BE2C (cell line): ENCODE results near the gene NT5DC1.

Source experiments
- DNase-seq: peaks from one replicate; pipeline ENCODE4 v3.0.0-alpha.2; 2020
- H3K27me3 ChIP-seq: fragments of 250-450 bp; sonication (Bioruptor Pico); 2 replicates; pipeline ENCODE4 v1.5.1; 2020; ENCODE audit warnings: mild to moderate bottlenecking
- H3K36me3 ChIP-seq: fragments of 250-450 bp; sonication (Bioruptor Pico); 2 replicates; pipeline ENCODE4 v1.5.1; 2020; ENCODE audit warnings: mild to moderate bottlenecking
- H3K4me1 ChIP-seq: fragments of 250-450 bp; sonication (Bioruptor Pico); 2 replicates; pipeline ENCODE4 v1.5.1; 2020
- H3K4me3 ChIP-seq: 2 replicates; pipeline ENCODE4 v1.5.1; 2011; ENCODE audit warnings: low read depth, low read length
- H3K9me3 ChIP-seq: fragments of 250-450 bp; sonication (Bioruptor Pico); 2 replicates; pipeline ENCODE4 v1.5.1; 2020
- TF ChIP-seq, protein P1 (sequence below): IDR thresholded peaks from 2 replicates; pipeline ENCODE4 v1.5.1; 2012; ENCODE audit warnings: mild to moderate bottlenecking, low read depth, low read length

The NT5DC1 gene

DNA sequence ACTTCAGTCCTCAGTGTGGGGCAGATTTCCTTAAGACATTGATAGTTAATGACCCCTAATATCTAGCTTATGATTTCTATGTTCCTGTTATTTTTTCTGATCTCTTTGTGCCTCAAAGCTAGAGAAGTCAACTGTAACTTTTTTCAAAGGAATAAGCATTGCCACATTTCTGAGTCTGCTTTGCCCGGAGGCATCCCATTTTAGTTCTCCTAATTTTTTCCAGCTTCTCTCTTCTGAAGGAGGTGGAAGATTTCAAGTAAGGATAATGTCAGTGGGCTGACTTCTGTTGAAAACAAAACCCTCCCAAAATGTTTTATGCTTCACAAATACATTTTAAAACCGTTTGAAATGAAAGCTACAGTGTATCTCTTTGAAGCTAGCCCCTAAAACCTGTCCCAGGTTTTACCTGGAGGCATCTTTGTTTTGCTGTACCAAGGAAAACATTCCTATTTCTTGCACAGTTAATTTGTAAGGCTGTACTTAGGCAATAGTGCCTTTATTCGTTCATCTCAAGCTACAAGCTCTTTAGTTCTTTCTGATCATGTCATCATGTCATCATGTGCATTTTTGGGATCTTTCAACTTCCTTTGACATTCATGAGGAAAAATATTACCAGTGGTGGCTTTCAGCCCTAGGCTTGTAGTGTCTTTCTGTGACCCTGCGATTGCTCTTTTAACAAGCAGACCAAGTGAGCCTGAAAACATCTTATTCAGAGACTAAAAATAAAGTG lies 107.6 kb downstream of the NT5DC1 start:
- Histone ChIP-seq H3K4me3 (no peak overlapping the region), H3K36me3 (no peaks in the 10 kb centered on the region), H3K9me3 (no peaks in the 10 kb centered on the region), H3K4me1 (peaks cover 17% of the 10 kb centered on the region), H3K27me3 (no peaks in the 10 kb centered on the region)
- TF ChIP-seq, protein P1, sequence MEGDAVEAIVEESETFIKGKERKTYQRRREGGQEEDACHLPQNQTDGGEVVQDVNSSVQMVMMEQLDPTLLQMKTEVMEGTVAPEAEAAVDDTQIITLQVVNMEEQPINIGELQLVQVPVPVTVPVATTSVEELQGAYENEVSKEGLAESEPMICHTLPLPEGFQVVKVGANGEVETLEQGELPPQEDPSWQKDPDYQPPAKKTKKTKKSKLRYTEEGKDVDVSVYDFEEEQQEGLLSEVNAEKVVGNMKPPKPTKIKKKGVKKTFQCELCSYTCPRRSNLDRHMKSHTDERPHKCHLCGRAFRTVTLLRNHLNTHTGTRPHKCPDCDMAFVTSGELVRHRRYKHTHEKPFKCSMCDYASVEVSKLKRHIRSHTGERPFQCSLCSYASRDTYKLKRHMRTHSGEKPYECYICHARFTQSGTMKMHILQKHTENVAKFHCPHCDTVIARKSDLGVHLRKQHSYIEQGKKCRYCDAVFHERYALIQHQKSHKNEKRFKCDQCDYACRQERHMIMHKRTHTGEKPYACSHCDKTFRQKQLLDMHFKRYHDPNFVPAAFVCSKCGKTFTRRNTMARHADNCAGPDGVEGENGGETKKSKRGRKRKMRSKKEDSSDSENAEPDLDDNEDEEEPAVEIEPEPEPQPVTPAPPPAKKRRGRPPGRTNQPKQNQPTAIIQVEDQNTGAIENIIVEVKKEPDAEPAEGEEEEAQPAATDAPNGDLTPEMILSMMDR: no peak
- DNase-seq: no peak

DNA sequence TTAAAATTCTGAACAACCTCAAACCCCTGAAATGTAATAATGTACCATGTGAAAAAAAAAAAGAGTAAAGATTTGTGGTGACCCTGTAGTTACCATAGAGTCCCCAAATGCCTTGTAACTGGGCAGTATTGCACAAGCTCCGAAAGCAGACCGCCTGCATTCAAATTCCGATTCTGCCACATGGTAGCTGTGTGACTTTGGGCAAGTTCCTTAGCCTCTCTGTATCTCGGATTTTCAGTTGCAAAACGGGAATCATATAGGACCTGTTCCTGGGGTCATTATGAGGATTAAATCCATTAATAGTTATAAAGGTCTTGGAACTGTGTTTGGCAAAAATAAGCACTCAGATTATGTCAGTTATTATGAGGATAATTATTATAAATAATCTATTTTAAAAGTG lies 109.7 kb downstream of the NT5DC1 start:
- H3K4me1 ChIP-seq: peaks cover 17% of the 10 kb centered on the region
- no peaks in the 10 kb centered on the region for H3K36me3 ChIP-seq
- no peaks in the 10 kb centered on the region for H3K27me3 ChIP-seq
- no peak for DNase-seq
- no peaks in the 10 kb centered on the region for H3K9me3 ChIP-seq
- H3K4me3 ChIP-seq: no peak overlapping the region
- TF ChIP-seq, protein P1: no peak

DNA sequence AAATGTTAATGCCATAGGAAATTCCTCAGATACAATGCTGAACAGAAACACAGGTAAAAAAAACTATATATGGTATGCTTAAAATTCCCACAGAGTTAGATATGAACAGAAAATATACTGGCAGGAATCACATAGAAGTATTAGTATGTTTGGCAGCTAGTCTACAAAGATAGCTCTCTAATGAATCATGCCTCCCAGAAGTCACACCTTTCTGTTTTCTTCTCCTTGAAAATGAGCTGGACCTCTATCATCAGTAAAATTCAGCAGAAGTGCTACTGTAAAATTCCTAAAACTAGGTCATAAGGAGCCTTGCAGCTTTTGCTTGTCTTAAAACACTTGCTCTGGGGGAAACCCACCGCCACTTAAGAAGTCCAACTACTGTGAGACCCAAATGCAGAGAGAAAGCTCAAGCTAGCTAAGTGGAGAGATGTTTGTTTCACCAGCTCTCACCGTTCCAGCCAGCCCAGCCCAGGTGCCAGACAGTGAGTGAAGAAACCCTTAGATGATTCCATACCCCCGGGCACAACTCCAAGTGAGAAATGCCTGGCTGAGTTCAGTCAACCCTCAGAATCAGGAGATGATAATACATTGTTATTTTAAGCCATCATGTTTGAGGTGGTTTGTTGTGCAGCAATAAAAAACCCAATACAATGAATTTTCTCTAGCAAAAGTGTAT lies 110.2 kb downstream of the NT5DC1 start:
- H3K27me3 ChIP-seq: no peaks in the 10 kb centered on the region
- no peaks in the 10 kb centered on the region for H3K36me3 ChIP-seq
- no peaks in the 10 kb centered on the region for H3K9me3 ChIP-seq
- H3K4me1 ChIP-seq: peaks cover 17% of the 10 kb centered on the region
- DNase-seq: peak; percentile 51
- no peak overlapping the region for H3K4me3 ChIP-seq
- TF ChIP-seq, protein P1: no peak

DNA sequence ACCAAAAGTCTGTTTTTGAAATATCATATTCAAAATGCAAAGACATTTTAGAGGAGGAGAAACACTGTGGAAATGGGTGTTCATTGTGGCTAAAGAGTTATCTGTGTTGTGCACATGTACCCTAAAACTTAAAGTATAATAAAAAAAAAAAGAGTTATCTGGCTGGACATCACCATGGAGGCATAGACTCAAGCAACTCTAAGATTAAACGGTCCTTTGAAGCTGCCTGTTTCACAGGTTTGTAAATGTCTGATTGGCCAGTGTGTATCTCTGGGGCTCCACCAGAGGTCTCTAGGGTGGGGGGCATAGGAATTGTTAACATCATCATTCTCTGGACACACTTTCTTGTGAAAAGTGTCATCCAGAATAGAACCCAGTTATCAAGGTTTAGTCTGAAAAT lies 114.0 kb downstream of the NT5DC1 start:
- DNase-seq: no peak
- Histone ChIP-seq H3K4me3 (no peak overlapping the region), H3K27me3 (no peaks in the 10 kb centered on the region), H3K36me3 (no peaks in the 10 kb centered on the region), H3K4me1 (peaks cover 13% of the 10 kb centered on the region), H3K9me3 (no peaks in the 10 kb centered on the region)
- TF ChIP-seq, protein P1: no peak

DNA sequence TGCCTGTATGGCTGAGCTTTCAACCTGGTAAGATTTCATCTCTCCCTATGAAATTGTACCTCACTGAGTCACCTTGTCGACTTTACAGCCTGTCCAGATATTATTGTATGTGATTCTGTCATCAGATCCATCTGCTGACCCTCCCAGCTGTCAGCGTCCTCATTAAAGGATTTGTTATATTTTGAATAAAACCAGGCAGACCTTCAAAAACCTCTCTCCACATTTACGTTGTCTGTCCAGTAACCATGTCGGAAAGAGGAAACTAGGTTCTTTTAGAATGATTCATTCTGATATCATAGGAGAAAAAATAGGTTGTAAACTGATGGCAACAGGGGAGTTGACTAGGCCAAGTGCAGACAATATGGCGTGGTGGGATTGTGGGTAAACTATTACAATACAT lies 114.8 kb downstream of the NT5DC1 start:
- Histone ChIP-seq H3K9me3 (no peaks in the 10 kb centered on the region), H3K36me3 (no peaks in the 10 kb centered on the region), H3K4me3 (no peak overlapping the region), H3K27me3 (no peaks in the 10 kb centered on the region), H3K4me1 (peaks cover 13% of the 10 kb centered on the region)
- TF ChIP-seq, protein P1: no peak
- no peak for DNase-seq

DNA sequence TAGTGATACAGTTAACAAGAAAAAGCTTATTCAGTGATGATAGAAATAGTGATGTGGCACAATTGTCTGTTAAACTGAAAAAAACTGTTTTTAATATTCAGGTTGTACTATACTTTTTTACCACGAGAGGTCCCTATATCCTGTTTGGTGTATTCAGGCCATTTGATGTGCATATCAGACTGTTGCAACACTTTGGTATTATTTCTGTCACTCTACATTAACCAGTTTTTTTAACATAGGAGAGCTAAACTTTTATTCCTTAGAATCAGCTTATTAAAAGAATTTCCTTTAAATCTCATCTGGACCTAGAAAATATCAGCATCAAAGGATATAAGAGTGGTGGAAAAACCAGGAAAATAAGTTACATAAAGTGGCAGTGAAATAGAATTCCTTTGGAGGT lies 116.4 kb downstream of the NT5DC1 start:
- no peak for DNase-seq
- H3K27me3 ChIP-seq: no peaks in the 10 kb centered on the region
- no peaks in the 10 kb centered on the region for H3K36me3 ChIP-seq
- H3K4me3 ChIP-seq: no peak overlapping the region
- no peaks in the 10 kb centered on the region for H3K9me3 ChIP-seq
- H3K4me1 ChIP-seq: peaks cover 4% of the 10 kb centered on the region; the same call in 1 of the 2 replicates
- TF ChIP-seq, protein P1: peak; percentile 59
